Activated CD8-positive, alpha-beta memory T cell treated with anti-CD3 and anti-CD28 coated beads, Interleukin-2, amount 10 ng/mL, durations not matched to agents 7 days and 5 days (primary cell): ENCODE measurements around the gene CIROP. TPM values are rescaled to one million over a fixed set of nuclear protein-coding genes. Genes with fewer than 3 reads are reported as not detected.

Source experiments
- ATAC-seq: fragments of 150-1000 bp; cut with Tn5 transposase; one replicate; pipeline ENCODE4 v1.10.0; 2021; ENCODE audit warnings: moderate library complexity
- CTCF ChIA-PET: fragments of 350-600 bp; sonication (Branson Sonifier 250); formaldehyde crosslinking; loops from one replicate; lab custom pipeline; 2021; ENCODE audit warnings: antibody characterized with exemption; lab: Charles Lee
- DNase-seq: peaks from one replicate; pipeline ENCODE4 v3.0.0-alpha.2; 2020
- H3K27ac Mint-ChIP-seq: one replicate; pipeline ENCODE4 v1.8.0; 2021; ENCODE audit warnings: mild to moderate bottlenecking, mixed read lengths
- H3K27me3 Mint-ChIP-seq: one replicate; pipeline ENCODE4 v1.8.0; 2021; ENCODE audit warnings: mixed read lengths
- H3K36me3 Mint-ChIP-seq: one replicate; pipeline ENCODE4 v1.8.0; 2021; ENCODE audit warnings: mild to moderate bottlenecking, mixed read lengths
- H3K4me1 Mint-ChIP-seq: one replicate; pipeline ENCODE4 v1.8.0; 2021; ENCODE audit warnings: mixed read lengths
- H3K4me3 Mint-ChIP-seq: one replicate; pipeline ENCODE4 v1.8.0; 2021; ENCODE audit warnings: mild to moderate bottlenecking, moderate library complexity, mixed read lengths
- H3K9me3 Mint-ChIP-seq: one replicate; pipeline ENCODE4 v1.8.0; 2022; ENCODE audit warnings: low read depth, mixed read lengths
- total RNA-seq, 2 experiments: library from RNA; stranded (reverse); gene quantifications; one replicate each; pipeline ENCODE4 v1.2.3, GENCODE V29; 2021

CIROP gene
- total RNA-seq, 2 experiments from 2014 or later = not detected

DNA sequence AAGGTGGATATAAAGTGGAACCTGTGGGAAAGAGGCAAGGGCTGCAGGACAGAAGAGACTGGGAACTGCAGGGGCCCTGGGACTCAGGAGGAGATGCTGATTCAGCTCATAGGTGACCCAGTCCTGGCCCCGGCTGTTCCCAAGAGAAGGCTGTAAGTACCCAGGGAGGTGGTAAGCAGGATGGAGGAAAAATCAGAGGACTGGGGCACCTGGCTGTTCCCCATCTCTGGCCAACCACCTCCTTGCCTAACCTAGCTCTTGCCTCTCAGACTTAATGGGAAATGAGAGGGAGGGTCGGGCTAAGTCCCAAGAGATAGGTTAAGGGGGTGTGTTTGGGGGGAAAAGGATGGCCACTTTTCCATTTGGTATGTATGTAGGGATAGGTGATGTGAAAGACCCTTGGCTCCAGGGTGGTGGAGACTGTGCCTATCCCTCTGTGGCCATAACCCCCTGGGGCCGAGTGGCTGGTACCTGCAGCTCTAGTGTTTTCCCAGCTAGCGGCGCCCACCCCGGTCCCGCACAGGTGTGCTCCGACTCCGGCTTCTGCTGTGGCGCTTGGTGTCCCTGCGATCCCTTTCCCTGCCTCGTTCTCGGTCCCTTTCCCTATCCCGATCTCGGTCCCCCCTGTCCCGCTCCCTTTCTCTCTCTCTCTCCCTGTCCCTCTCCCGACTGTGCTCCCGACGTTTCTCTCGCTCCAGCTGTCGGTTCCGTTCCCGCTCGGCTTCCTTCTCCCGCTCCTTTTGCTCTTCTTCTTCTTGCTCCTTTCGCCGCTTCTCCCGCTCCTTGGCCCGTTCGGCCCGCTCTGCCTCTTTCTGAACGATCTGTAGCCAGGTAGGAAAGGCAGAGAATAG, 45.9 kb downstream of the CIROP start:
- H3K27ac Mint-ChIP-seq = no peak overlapping the region
- CTCF ChIA-PET = interaction anchor here (0.6 to 19.1 kb wide), 41 partner anchors 9 to 497 kb away, joined by 3 to 867 read pairs (median 6); partner anchors contain the start of genes ACIN1, AJUBA, C14orf119 and HAUS4
- no peak overlapping the region for H3K4me3 Mint-ChIP-seq
- ATAC-seq (no peak), DNase-seq (no peak)
- no peaks in the 10 kb centered on the region for H3K9me3 Mint-ChIP-seq
- H3K36me3 Mint-ChIP-seq = peaks cover 25% of the 10 kb centered on the region
- peaks cover 16% of the 10 kb centered on the region for H3K4me1 Mint-ChIP-seq
- H3K27me3 Mint-ChIP-seq = peaks cover 8% of the 10 kb centered on the region

DNA sequence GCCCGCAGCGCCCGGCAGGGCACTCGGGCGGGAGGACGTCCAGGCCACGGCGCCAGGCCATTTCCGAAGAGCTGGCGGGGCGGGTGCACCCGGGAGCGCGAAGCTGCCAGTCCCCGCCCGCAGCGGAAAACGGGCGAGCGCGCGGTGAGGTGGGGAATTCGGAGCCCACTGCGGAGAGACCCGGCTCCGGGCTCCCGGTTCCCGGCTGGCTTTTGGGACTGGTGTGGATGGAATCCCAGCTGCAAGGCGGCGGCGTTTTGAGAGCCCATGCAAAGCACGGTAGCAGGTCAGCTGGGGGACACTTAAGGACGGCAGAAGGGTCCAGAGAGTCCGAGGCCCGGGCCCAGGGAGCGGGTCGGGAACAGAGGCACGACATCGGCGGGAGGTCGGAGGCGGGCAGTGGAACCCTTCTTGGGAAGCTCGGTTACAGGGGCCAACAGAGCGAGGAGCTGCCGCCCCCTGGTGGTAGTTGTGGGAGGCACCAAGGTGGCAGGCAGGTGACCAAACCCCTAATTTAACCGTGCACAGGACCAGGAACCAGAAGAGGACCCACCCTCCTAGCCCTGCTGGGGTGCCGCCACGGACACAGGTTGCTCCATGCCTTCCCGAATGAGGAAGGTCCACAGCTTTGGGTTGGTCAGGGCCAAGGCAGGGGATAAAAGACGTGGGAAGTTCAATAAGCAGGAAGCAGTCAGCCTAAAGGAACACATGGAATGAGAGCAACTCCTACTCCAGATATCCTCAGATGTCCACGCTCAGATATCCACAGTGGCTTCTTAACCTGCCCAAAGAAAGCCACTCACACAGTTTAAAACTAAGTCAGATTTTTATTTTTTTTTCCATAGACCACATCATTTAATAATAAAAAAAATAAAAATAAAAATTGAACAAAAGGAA, 46.8 kb downstream of the CIROP start:
- peaks cover 8% of the 10 kb centered on the region for H3K27me3 Mint-ChIP-seq
- peaks cover 20% of the 10 kb centered on the region for H3K36me3 Mint-ChIP-seq
- DNase-seq = peak; percentile 92
- CTCF ChIA-PET = interaction anchor here (0.8 to 19.1 kb wide), 44 partner anchors 10 to 498 kb away, joined by 3 to 867 read pairs (median 6); partner anchors contain the start of genes ACIN1, AJUBA, C14orf119 and HAUS4
- H3K4me1 Mint-ChIP-seq = peaks cover 16% of the 10 kb centered on the region
- H3K9me3 Mint-ChIP-seq = no peaks in the 10 kb centered on the region
- peak; percentile 77 for ATAC-seq
- no peak overlapping the region for H3K27ac Mint-ChIP-seq
- H3K4me3 Mint-ChIP-seq = peak overlapping the region; percentile 77

DNA sequence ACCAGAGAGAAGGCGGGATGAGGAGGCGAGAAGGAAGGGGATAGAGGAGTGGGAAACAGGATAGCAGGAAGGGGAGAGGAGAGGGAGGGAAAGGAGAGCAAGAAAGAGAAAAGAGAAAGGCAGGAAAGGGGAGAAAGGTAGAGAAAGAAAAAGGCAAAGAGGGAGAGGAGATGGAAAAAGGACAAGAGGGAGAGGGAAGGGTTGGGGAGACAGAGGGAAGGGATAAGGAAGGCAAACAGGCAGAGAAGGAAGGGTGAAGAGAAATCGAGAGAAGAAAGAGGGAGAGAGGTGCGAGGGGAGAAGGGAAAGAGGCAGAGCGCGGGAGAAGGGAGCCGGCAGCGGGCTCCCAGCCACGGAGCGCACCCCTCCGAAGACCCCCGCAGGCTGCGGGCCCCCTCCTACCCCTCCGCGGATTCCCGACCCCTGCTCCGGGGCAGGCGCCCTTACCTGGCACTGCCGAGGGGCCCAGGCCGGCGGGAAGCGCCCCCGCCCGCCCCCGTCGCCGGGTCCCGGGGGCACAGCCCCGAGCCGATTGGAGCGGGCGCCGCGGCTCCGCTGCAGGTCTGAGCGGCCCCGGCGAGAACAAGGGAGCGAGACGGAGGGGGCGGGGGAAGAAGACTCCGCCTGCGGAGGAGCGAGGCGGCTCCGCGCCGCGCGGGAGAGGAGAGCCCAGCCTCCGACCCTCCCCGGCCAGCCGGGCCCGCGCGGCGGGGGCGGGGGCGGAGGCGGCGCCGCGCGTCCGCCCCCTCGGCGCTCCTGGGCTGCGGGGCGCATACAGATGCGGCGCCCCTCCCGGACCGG, 47.6 kb downstream of the CIROP start, which contains the start of gene CDH24:
TSS of gene CDH24 (minus strand) at position 565 of the 801 bp plus-strand sequence. CDS start 1,787 bp downstream, outside the sequence.
- peak within 1 kb of the TSS; percentile 77 for H3K4me3 Mint-ChIP-seq
- ATAC-seq (peak; percentile 82), DNase-seq (peak; percentile 81)
- peaks cover 16% of the 10 kb centered on the region for H3K4me1 Mint-ChIP-seq
- H3K36me3 Mint-ChIP-seq = peaks cover 12% of the 10 kb centered on the region
- CTCF ChIA-PET = interaction anchor here (0.8 to 19.1 kb wide), 53 partner anchors 10 to 497 kb away, joined by 3 to 867 read pairs (median 5); partner anchors contain the start of genes ACIN1, AJUBA, C14orf119 and HAUS4
- H3K27me3 Mint-ChIP-seq = peaks cover 8% of the 10 kb centered on the region
- H3K27ac Mint-ChIP-seq = peak within 1 kb of the TSS; percentile 43
- no peaks in the 10 kb centered on the region for H3K9me3 Mint-ChIP-seq

DNA sequence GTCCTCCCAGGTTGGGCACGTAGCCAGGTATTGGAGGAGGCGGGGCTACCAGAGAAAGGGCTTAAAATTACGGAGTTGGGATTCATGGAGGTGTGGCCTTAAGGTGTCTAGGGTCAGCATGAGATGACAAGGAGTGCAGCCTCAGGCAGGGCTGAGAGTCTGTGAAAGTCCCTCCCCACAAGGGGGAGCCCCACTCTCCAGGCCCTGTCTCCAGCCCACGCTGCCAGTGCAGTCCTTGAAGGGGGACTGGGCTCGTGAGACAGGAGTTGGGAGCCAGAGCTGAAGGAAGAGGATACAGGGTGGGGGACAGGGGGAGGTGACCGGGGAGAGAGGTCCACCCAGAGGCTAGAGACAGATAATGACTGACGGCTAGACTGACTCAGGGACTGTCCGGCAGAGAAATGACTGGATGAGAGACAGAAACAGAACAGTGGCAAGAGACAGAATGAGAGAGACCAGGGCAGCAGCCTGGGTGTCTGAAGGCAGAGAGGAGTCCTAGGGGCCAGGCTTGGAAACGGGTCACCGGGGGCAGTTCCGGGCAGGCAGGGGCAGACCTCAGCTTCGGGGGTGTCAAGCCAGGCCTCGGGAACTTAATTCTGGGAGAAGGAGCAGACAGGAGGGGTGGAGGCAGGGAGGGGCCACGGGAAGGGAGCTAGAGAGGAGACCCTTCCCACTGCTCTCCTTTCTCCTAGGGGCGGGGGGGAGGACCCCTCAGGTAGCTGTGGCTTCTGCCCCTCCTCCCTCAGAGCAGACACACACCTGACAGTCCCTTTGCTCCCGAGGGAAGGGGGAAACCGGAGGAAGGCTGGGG, 48.4 kb downstream of the CIROP start:
- Mint-ChIP-seq H3K4me3 (peak overlapping the region; percentile 67), H3K27me3 (peaks cover 8% of the 10 kb centered on the region), H3K27ac (no peak overlapping the region), H3K4me1 (peaks cover 16% of the 10 kb centered on the region), H3K36me3 (peaks cover 11% of the 10 kb centered on the region), H3K9me3 (no peaks in the 10 kb centered on the region)
- ATAC-seq = peak; percentile 64
- peak; percentile 79 for DNase-seq
- CTCF ChIA-PET = interaction anchor here (0.8 to 19.1 kb wide), 19 partner anchors 10 to 486 kb away, joined by 3 to 867 read pairs (median 5); partner anchors contain the start of genes AJUBA and PSMB11

DNA sequence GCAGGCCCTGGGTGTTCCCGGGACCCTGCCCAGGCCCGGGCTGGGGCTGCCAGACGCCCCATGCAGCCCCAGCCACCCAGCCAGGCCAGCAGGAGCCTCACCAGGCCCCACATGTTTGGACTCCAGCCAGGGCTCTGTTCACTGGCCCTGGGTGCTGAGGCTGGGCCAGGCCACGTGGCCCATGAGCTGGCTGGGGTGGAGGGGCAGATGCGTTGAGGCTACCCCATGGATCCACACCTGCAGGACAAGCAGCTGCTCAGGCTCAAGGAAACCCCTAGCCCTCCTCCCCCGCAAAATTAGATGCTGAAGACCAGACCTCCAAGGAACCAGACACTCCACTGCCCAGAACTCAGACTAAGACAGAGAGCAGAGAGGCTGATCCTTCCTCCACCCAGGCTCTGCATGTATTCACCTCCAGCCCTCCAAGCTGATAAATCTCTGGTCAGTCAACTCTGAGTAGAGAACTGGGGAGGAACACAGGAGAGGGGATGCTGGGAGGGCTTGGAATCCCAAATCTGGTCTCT, 49.1 kb downstream of the CIROP start:
- Mint-ChIP-seq H3K27me3 (peaks cover 8% of the 10 kb centered on the region), H3K36me3 (peaks cover 5% of the 10 kb centered on the region), H3K27ac (no peak overlapping the region), H3K4me3 (no peak overlapping the region), H3K9me3 (no peaks in the 10 kb centered on the region), H3K4me1 (peaks cover 16% of the 10 kb centered on the region)
- CTCF ChIA-PET = interaction anchor here (0.6 to 19.1 kb wide), 19 partner anchors 13 to 486 kb away, joined by 3 to 867 read pairs (median 5); partner anchors contain the start of genes AJUBA and PSMB11
- DNase-seq = no peak
- ATAC-seq = no peak

DNA sequence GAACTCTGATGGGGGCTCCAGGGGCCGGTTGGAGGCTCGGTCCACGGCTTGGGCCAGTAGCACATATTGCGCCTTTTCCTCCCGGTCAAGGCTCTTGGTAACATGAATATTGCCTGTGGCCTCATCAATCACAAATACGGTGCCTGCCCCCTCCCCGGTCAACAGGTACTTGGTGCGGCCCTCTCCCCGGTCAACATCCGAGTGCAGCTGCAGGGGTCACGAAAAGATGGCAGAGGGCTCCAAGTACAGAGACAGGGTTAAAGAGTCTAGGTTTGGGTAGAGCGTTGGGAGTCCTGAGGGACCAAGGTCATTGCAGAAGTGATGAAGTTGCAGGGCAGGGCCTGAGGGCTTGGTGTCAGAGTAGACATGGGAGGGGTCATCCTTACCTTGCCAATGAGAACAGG, 49.6 kb downstream of the CIROP start:
- Mint-ChIP-seq H3K4me1 (peaks cover 16% of the 10 kb centered on the region), H3K9me3 (no peaks in the 10 kb centered on the region), H3K27ac (no peak overlapping the region), H3K36me3 (peaks cover 4% of the 10 kb centered on the region), H3K4me3 (no peak overlapping the region), H3K27me3 (peaks cover 8% of the 10 kb centered on the region)
- no peak for DNase-seq
- ATAC-seq = no peak
- CTCF ChIA-PET = interaction anchor here (0.6 to 19.1 kb wide), 18 partner anchors 13 to 485 kb away, joined by 3 to 867 read pairs (median 5); partner anchors contain the start of genes AJUBA and PSMB11

DNA sequence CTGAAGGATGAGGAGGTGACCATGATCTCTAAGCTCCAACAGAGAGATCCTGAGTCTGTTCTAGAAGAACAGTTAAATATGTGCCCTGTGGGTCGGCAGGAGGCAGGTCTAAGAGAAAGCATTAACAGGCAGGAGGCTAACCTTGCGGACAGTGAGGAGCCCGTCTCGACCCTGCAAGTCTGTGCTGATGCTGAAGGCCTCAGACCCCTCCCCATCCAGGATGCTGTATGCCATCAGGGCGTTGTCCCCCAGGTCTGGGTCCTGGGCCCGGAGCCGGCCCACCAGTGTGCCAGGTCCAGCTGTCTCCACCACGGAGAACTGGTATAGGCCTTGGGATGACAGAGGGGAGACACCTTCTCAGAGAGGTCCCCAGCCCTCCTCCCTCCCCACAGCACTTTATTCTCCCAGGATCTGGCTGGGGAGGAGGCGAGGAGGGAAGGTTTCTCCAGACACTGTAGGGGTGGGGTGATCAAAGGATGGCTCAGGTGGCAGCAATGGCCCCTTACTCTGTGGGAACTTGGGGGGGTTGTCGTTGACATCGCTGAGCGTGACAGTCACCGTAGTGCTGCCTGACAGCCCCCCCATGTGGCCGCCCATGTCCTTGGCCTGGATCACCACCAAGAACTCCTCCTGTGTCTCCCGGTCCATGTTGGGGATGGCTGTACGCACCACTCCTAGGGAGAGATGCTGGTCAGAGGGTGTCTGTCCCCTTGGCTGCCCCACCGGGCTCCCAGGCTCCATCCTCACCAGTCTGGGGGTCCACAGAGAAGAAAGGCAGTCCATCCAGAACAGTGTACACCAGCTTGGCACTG, 50.6 kb downstream of the CIROP start:
- CTCF ChIA-PET = interaction anchor here (0.8 to 19.1 kb wide), 12 partner anchors 14 to 131 kb away, joined by 3 to 867 read pairs (median 8); partner anchors contain the start of gene AJUBA
- Mint-ChIP-seq H3K9me3 (no peaks in the 10 kb centered on the region), H3K27me3 (peaks cover 8% of the 10 kb centered on the region), H3K27ac (no peak overlapping the region), H3K4me1 (peaks cover 15% of the 10 kb centered on the region), H3K4me3 (no peak overlapping the region), H3K36me3 (peaks cover 1% of the 10 kb centered on the region)
- ATAC-seq = no peak
- DNase-seq = peak; percentile 54

DNA sequence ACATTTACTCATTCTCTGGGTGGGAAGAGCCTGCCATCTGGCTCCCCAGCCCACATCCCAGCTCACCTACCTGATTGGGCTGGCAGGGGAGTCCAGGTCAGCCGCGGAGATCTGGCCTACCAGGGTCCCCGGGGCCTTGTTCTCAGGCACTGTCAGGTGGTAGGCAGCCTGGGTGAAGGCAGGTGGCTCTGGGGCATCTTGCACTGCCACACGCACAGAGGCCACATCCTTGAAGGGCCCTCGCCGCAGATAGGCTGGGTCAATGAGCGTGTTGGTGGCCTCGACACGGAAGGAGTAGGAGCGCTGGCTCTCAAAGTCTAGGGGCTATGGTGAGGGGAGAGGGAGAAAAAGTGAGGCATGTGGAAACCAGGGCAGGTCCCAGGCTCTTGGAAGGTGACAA, 51.4 kb downstream of the CIROP start:
- Mint-ChIP-seq H3K4me1 (peaks cover 14% of the 10 kb centered on the region), H3K27ac (no peak overlapping the region), H3K4me3 (no peak overlapping the region), H3K9me3 (no peaks in the 10 kb centered on the region), H3K27me3 (peaks cover 8% of the 10 kb centered on the region), H3K36me3 (peaks cover 1% of the 10 kb centered on the region)
- CTCF ChIA-PET = interaction anchor here (1.8 to 19.1 kb wide), 4 partner anchors 13 to 82 kb away, joined by 9 to 867 read pairs (median 78); partner anchors contain the start of gene AJUBA
- DNase-seq = no peak
- ATAC-seq = no peak

DNA sequence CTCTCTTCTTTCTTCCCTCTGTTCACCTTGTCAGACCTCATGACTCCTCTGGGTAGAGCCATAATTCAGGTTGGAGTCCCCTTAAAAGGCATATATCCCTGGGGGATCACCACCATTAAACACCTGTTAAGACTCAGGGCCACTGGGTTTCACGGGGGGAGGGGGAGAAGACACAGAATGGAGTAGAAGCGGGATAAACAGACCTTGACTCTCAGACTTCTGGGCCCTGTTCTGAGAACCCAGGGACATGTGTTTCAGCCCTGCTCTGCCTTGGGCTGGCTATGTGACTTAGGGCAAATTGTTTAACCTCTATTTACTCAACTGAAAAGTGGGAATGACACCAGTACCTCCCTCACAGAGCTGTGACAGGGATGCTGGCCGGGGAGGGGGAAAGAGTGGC, 52.1 kb downstream of the CIROP start:
- H3K4me3 Mint-ChIP-seq = no peak overlapping the region
- H3K27me3 Mint-ChIP-seq = peaks cover 8% of the 10 kb centered on the region
- H3K27ac Mint-ChIP-seq = peak overlapping the region; percentile 33
- no peaks in the 10 kb centered on the region for H3K9me3 Mint-ChIP-seq
- peaks cover 12% of the 10 kb centered on the region for H3K4me1 Mint-ChIP-seq
- no peaks in the 10 kb centered on the region for H3K36me3 Mint-ChIP-seq
- ATAC-seq = no peak
- DNase-seq = no peak
- CTCF ChIA-PET = interaction anchor here (1.3 to 19.1 kb wide), 4 partner anchors 9 to 81 kb away, joined by 3 to 867 read pairs (median 78); partner anchors contain the start of gene AJUBA

DNA sequence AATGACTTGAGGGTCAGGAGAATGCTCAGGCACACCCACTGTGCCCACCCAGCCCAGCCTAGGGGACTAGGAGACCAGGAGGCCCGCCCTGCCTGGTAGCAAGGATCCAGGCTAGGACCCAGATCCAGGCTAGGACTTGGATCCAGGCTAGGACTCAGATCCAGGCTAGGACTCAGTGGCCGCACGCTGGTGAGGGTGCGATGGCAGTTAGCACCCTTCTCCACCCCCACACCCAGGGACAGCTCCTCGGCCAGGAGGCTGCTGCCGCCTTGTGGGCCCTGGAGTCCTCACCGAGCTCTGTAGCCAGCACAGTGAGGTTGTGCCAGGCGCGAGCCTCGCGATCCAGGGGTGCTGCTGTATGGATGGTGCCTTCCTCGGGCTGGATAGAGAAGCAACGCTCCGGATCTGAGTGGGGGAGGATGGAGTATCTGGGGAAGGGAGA, 52.6 kb downstream of the CIROP start:
- H3K9me3 Mint-ChIP-seq = no peaks in the 10 kb centered on the region
- no peaks in the 10 kb centered on the region for H3K36me3 Mint-ChIP-seq
- no peak overlapping the region for H3K4me3 Mint-ChIP-seq
- ATAC-seq (no peak), DNase-seq (no peak)
- H3K4me1 Mint-ChIP-seq = peaks cover 12% of the 10 kb centered on the region
- CTCF ChIA-PET = interaction anchor here (1.1 to 19.1 kb wide), 8 partner anchors 10 to 81 kb away, joined by 3 to 867 read pairs (median 4); partner anchors contain the start of gene AJUBA
- H3K27ac Mint-ChIP-seq = no peak overlapping the region
- peaks cover 8% of the 10 kb centered on the region for H3K27me3 Mint-ChIP-seq
